ENCODE measurements around the gene DNLZ.
"Not testable (repeated sequence)": the region's sequence is repeated elsewhere in the genome, so short reads cannot be mapped to it uniquely, and the experiment has no call there.

The DNLZ gene

DNA sequence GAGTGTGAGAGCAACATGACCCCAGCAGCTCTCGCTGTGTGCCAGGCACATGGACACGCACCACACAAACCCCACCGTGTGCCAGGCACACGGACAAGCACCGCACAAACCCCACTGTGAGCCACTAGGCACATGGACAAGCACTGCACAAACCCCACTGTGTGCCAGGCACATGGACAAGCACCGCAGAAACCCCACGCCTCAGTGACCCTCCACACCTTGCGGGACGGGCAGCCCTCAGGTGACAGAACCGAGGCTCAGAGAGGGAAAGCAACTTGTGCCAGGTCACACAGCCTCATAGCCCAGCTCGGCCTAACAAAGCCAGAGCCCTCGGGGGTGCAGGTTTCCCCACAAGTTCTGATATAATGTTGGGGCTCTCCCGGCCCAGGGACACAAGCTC lies 38.2 kb downstream of the DNLZ start:
- in situ Hi-C loops (cut with HindIII; ENCODE audit: low sequenced_read_pairs): no loop called here
- H3K4me3 ChIP-seq (ENCODE audit: low read depth, low read length): no peak overlapping the region
- TF ChIP-seq, protein P1, sequence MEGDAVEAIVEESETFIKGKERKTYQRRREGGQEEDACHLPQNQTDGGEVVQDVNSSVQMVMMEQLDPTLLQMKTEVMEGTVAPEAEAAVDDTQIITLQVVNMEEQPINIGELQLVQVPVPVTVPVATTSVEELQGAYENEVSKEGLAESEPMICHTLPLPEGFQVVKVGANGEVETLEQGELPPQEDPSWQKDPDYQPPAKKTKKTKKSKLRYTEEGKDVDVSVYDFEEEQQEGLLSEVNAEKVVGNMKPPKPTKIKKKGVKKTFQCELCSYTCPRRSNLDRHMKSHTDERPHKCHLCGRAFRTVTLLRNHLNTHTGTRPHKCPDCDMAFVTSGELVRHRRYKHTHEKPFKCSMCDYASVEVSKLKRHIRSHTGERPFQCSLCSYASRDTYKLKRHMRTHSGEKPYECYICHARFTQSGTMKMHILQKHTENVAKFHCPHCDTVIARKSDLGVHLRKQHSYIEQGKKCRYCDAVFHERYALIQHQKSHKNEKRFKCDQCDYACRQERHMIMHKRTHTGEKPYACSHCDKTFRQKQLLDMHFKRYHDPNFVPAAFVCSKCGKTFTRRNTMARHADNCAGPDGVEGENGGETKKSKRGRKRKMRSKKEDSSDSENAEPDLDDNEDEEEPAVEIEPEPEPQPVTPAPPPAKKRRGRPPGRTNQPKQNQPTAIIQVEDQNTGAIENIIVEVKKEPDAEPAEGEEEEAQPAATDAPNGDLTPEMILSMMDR (IDR thresholded peaks at IDR 0.05; ENCODE audit: low read depth, low read length, missing control alignments): no peak
- no peak for DNase-seq (ENCODE audit: low read depth)

DNA sequence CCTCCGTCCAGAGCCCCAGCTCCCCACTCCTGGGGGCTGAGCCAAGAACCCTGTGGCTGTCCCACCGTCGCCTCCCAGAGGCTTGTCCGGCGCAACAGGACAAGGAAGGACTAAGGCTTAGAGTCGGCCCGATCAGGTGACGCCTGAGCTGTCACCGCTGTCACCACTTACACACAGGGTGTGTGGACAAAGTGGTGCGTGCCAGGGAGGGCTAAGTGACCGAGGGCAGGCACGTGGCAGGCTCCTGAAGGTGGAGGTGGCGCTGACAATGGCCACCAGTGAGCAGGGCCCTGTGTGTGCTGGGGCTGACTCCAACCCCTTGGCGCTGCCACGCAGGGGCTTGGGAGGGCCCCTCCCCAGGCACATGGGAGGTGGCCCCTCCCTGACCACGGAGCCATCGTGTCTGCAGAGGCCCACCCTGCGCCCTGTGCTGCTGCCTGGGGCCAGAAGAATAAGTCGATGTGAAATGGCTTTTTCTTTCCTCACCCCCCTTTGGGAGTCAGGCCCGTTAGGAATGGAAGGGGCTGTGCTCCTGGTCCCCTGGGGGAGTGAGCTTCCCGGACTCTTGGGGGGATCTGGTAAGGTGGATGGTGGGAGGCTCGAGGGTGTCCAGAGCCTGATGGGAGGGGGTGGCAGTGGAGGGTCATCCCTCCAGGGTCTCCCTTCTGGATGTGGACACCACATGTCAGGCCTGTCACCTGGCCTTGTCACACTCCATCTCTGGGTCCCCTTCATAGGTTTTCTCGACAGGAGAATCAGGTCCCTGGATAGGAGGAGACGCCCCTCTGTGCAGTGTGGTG lies 38.8 kb downstream of the DNLZ start:
- TF ChIP-seq, protein P1 (IDR thresholded peaks at IDR 0.05; ENCODE audit: low read depth, low read length, missing control alignments): no peak
- H3K4me3 ChIP-seq (ENCODE audit: low read depth, low read length): no peak overlapping the region
- in situ Hi-C loops (cut with HindIII; ENCODE audit: low sequenced_read_pairs): no loop called here
- DNase-seq (ENCODE audit: low read depth): no peak

DNA sequence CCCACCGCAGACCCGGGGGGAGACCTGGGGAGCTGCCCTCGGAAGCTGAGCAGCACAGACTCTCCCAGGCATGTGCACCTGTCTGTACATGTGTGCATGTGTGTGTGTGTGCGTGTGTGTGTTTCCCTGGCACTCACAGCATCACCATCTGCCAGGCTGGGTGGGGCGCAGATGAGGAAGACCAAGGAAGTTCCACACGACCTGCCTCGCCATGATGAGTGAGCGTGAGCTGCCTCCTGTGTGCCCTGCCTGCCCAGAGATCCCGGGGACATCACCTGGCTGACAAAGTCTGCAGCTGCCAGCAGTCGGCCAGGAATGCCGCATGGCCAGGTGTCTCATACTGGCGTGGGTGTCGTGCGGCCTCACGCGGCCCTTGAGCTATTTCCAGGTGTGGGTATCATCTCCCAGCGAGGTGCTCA lies 40.2 kb downstream of the DNLZ start:
- TF ChIP-seq, protein P1 (IDR thresholded peaks at IDR 0.05; ENCODE audit: low read depth, low read length, missing control alignments): no peak
- no peak for DNase-seq (ENCODE audit: low read depth)
- in situ Hi-C loops (cut with HindIII; ENCODE audit: low sequenced_read_pairs): no loop called here
- no peak overlapping the region for H3K4me3 ChIP-seq (ENCODE audit: low read depth, low read length)

DNA sequence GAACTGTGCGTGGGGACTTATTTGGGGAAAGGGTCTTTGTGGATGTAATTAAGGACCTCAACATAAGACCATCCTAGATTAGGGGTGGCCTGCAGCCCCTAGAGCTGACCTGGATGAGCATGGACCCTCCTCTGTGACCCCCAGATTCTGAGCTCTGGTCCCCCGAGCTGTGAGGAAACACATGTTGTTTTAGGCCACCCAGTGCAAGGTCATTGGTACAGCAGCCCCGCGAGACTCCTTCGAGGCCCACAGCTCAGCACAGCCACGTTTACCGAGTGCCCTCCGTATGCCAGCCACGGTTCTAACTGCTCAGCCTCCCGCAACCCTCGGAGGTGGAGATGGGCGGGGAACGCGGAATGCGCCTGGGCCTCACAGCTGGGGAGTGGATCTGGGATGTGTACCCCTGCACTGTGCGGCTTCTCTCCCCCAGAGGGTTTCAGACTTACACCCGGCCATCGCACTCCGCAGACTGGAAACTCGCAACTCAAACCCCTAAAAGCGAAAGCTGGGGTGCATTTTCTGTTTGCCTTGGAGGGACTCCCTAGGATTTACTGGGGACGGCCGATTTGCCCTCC lies 40.7 kb downstream of the DNLZ start:
- TF ChIP-seq, protein P1 (IDR thresholded peaks at IDR 0.05; ENCODE audit: low read depth, low read length, missing control alignments): no peak
- no peak for DNase-seq (ENCODE audit: low read depth)
- in situ Hi-C loops (cut with HindIII; ENCODE audit: low sequenced_read_pairs): no loop called here
- no peak overlapping the region for H3K4me3 ChIP-seq (ENCODE audit: low read depth, low read length)

DNA sequence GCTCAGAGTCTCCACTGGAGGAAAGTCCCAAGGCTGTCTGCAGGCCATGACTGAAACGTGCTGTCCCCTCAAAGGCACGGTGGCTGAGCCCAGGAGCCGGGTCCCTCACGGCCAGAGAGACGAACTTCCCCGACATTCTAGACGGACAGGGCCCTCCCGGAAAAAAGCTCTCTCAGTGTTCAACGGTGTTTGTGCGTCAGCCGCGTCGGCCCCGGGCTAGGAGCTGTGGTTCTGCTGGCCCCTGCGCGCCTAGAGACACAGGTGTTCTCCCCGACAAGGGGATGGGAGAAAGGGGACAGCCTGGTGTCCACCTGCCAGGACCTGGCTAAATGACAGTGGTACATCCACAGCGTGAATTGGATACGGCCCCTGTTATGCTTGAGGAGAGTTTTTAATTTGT lies 42.0 kb downstream of the DNLZ start:
- in situ Hi-C loops (cut with HindIII; ENCODE audit: low sequenced_read_pairs): no loop called here
- TF ChIP-seq, protein P1 (IDR thresholded peaks at IDR 0.05; ENCODE audit: low read depth, low read length, missing control alignments): no peak
- DNase-seq (ENCODE audit: low read depth): no peak
- no peak overlapping the region for H3K4me3 ChIP-seq (ENCODE audit: low read depth, low read length)

DNA sequence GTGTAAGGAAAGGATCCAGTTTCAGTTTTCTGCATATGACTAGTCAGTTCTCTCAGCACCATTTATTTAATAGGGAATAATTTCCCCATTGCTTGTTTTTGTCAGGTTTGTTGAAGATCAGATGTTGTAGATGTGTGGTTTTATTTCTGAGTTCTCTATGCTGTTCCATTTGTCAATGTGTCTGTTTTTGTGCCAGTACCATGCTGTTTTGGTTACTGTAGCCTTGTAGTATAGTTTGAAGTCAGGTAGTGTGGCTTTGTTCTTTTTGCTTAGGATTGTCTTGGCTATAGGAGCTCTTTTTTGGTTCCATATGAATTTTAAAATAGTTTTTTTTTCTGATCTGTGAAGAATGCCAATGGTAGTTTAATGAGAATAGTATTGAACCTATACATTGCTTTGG lies 42.6 kb downstream of the DNLZ start:
- H3K4me3 ChIP-seq (ENCODE audit: low read depth, low read length); in situ Hi-C loops (cut with HindIII; ENCODE audit: low sequenced_read_pairs); DNase-seq (ENCODE audit: low read depth): not testable (repeated sequence)

DNA sequence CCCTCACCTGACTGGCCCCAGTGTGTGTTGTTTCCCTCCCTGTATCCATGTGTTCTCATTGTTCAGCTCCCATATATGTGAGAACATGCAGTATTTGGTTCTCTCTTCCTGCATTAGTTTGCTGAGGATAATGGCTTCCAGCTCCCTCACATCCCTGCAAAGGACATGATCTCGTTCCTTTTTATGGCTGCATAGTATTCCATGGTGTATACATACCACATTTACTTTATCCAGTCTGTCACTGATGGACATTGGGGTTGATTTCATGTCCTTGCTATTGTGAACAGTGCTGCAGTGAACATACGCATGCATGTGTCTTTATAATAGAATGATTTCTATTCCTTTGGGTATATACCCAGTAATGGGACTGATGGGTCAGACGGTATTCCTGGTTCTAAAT lies 43.6 kb downstream of the DNLZ start:
- DNase-seq (ENCODE audit: low read depth); in situ Hi-C loops (cut with HindIII; ENCODE audit: low sequenced_read_pairs); H3K4me3 ChIP-seq (ENCODE audit: low read depth, low read length): not testable (repeated sequence)

DNA sequence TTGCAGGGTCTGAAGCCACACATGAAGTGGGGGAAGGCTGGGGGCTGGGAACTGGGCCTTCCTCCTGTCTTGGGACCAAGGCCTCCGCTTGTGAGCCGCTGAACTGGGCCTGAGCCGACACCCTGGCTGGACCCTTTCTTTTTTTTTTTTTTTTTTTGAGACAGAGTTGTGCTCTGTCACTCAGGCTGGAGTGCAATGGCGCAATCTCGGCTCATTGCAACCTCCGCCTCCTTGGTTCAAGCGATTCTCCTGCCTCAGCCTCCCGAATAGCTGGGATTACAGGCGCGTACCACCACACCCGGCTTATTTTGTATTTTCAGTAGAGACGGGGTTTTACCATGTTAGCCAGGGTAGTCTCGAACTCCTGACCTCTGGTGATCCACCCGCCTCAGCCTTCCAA lies 44.3 kb downstream of the DNLZ start:
- in situ Hi-C loops (cut with HindIII; ENCODE audit: low sequenced_read_pairs); DNase-seq (ENCODE audit: low read depth); H3K4me3 ChIP-seq (ENCODE audit: low read depth, low read length): not testable (repeated sequence)

Data from astrocyte of the cerebellum (primary cell).